K562 (cell line): ENCODE measurements around the gene CTDNEP1. TPM values are rescaled to one million over a fixed set of nuclear protein-coding genes. Genes with fewer than 3 reads are reported as not detected.
A peak's percentile ranks its signal among the peaks of the same experiment; 100 is the strongest.

Source experiments
- ARID4B ChIP-seq: sonication (generic); formaldehyde crosslinking; IDR thresholded peaks from 2 replicates; pipeline ENCODE4 v1.8.0; 2022; ENCODE audit warnings: mild to moderate bottlenecking, missing genetic modification reagents
- FOXA3 ChIP-seq, 2 experiments: fragments of 450-650 bp in 1 of 2; sonication (generic) in 1 of 2; formaldehyde crosslinking; IDR thresholded peaks in 1 of 2; conservative IDR thresholded peaks in 1 of 2; 2 replicates each; pipeline versions ENCODE4 v1.4.0 to v1.8.0; 2020 to 2022; ENCODE audit warnings: mild to moderate bottlenecking in 2 of 2, missing genetic modification reagents in 1 of 2
- GABPA ChIP-seq: fragments of 200-800 bp; sonication (Bioruptor generic); conservative IDR thresholded peaks from 2 replicates; pipeline ENCODE4 v1.6.1; 2016; ENCODE audit warnings: low read depth, missing genetic modification characterization, missing compliant biosample characterization
- KDM2B ChIP-seq: fragments of 250-450 bp; sonication (Bioruptor Pico); IDR thresholded peaks from 2 replicates; pipeline ENCODE4 v1.8.0; 2021; ENCODE audit warnings: mild to moderate bottlenecking, moderate library complexity
- KDM5B ChIP-seq: fragments of 200-600 bp; sonication (generic); IDR thresholded peaks from 2 replicates; pipeline ENCODE4 v1.6.1; 2012; ENCODE audit warnings: low read depth, mild to moderate bottlenecking, moderate library complexity, low read length, control low read depth, inconsistent platforms; ENCODE audit not compliant: insufficient replicate concordance
- POLR2A ChIP-seq: fragments of 450-650 bp; conservative IDR thresholded peaks from 2 replicates; pipeline ENCODE4 v1.6.1; 2016
- RNF2 ChIP-seq: sonication (generic); IDR thresholded peaks from 2 replicates; pipeline ENCODE4 v1.6.1; 2016
- SIX5 ChIP-seq, 2 experiments: IDR thresholded peaks; 2 replicates each; pipeline ENCODE4 v1.6.1; 2011; ENCODE audit warnings: low read length in 2 of 2, borderline replicate concordance in 1 of 2, low read depth in 1 of 2, mild to moderate bottlenecking in 1 of 2, moderate library complexity in 1 of 2; ENCODE audit not compliant: insufficient read depth in 1 of 2
- SLC30A9 ChIP-seq: fragments of 250-450 bp; sonication (Bioruptor Pico); IDR thresholded peaks from 2 replicates; pipeline ENCODE4 v1.8.0; 2022; ENCODE audit warnings: mild to moderate bottlenecking, moderate library complexity
- SNRNP70 ChIP-seq: fragments of 200-400 bp; formaldehyde crosslinking; optimal IDR thresholded peaks from 2 replicates; pipeline ENCODE3; 2017; ENCODE audit warnings: low read depth, low read length
- ZNF24 ChIP-seq: fragments of 450-650 bp; IDR thresholded peaks from 2 replicates; pipeline ENCODE4 v1.6.1; 2016
- ZNF644 ChIP-seq: fragments of 200-800 bp; sonication (Bioruptor generic); IDR thresholded peaks from 2 replicates; pipeline ENCODE4 v1.6.1; 2016; ENCODE audit warnings: low read depth, missing genetic modification characterization, missing compliant biosample characterization
- ZNF77 ChIP-seq: fragments of 250-450 bp; sonication (Bioruptor Pico); IDR thresholded peaks from 2 replicates; pipeline ENCODE4 v1.5.0; 2020
- polyA plus RNA-seq, 8 experiments: library from polyadenylated mRNA; depleted of rRNA in 4 of 8; stranded (reverse) in 5 of 8; unstranded in 3 of 8; fragments of >200 nt; fragmentation: Nextera tagmentation in 2 of 8; fragmentation: Illumina TruSeq in 1 of 8; extraction: Ambion mirVana in 2 of 8; extraction: Trizol in 1 of 8; gene quantifications; 2 replicates each; pipeline versions ENCODE4 v1.2.1 to v1.2.3, GENCODE V29; 2011 to 2014; ENCODE audit warnings: inconsistent platforms in 1 of 8, missing spikeins in 1 of 8
- total RNA-seq, 7 experiments: library from RNA; depleted of rRNA in 6 of 7; stranded (reverse); fragments of >200 nt in 6 of 7; fragmentation: Illumina TruSeq in 2 of 7; extraction: Trizol in 2 of 7; gene quantifications; 2 replicates each; pipeline versions ENCODE4 v1.2.1 to v1.2.3, GENCODE V29; 2011 to 2021; ENCODE audit warnings: low replicate concordance in 1 of 7
- TF ChIP-seq, protein P1 (sequence below), 2 experiments: fragments of 450-650 bp; IDR thresholded peaks; 2 replicates each; pipeline ENCODE4 v1.6.1; 2018; ENCODE audit warnings: mild to moderate bottlenecking in 2 of 2, low read depth in 1 of 2; ENCODE audit not compliant: partially characterized antibody in 2 of 2
- TF ChIP-seq, protein P2 (sequence below): sonication (generic); formaldehyde crosslinking; IDR thresholded peaks from 2 replicates; pipeline ENCODE4 v1.9.0; 2022; ENCODE audit warnings: mild to moderate bottlenecking, missing genetic modification reagents

CTDNEP1 gene
- total and polyA plus RNA-seq, 9 of the 15 experiments (the other 6 are each of a cell fraction or from before 2014, with no cell fraction given): 10.7 to 150 (median 28.5) TPM

DNA sequence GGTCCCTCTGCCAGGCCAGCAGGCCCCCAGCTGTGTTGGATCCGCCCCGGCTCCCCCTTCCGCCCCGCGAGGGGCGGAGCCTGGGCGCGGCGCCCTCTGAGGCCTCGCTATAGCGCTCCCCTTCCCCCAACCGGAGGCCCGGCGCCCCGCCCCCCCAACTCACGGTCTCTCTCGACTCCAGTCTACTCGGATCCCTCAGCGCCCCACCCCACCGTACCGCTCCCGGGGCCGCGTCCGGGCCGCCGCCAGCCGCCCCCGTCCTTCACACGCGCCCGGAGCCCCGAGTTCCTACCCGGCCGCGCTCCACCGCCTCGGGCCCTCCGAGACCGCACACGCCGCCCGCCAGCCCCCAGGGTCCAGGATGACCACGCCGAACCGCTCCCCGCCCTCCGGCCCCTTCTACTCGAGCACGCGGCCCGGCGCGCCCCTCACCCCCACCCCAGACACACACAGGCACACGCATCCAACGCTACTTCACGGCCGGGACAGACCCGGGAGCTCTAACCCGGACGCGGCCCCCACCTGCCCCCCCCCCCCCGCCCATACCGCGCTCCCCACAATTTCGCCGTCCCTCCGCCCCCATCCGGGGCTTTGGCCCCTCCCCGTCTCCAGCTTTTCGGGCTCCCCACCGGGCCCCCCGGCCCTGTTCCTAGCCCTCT lies 13.6 kb downstream of the CTDNEP1 start (continued):
- TF ChIP-seq, protein P1, sequence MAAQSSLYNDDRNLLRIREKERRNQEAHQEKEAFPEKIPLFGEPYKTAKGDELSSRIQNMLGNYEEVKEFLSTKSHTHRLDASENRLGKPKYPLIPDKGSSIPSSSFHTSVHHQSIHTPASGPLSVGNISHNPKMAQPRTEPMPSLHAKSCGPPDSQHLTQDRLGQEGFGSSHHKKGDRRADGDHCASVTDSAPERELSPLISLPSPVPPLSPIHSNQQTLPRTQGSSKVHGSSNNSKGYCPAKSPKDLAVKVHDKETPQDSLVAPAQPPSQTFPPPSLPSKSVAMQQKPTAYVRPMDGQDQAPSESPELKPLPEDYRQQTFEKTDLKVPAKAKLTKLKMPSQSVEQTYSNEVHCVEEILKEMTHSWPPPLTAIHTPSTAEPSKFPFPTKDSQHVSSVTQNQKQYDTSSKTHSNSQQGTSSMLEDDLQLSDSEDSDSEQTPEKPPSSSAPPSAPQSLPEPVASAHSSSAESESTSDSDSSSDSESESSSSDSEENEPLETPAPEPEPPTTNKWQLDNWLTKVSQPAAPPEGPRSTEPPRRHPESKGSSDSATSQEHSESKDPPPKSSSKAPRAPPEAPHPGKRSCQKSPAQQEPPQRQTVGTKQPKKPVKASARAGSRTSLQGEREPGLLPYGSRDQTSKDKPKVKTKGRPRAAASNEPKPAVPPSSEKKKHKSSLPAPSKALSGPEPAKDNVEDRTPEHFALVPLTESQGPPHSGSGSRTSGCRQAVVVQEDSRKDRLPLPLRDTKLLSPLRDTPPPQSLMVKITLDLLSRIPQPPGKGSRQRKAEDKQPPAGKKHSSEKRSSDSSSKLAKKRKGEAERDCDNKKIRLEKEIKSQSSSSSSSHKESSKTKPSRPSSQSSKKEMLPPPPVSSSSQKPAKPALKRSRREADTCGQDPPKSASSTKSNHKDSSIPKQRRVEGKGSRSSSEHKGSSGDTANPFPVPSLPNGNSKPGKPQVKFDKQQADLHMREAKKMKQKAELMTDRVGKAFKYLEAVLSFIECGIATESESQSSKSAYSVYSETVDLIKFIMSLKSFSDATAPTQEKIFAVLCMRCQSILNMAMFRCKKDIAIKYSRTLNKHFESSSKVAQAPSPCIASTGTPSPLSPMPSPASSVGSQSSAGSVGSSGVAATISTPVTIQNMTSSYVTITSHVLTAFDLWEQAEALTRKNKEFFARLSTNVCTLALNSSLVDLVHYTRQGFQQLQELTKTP (IDR thresholded peaks at IDR 0.05; ENCODE audit: low read depth in 1 of 2, partially characterized antibody in 2 of 2): no peak
- no peak for TF ChIP-seq ZNF644 (tag)
- no peak for TF ChIP-seq ZNF77 (CRISPR knock-in tag)
- no peak for TF ChIP-seq KDM2B (CRISPR knock-in tag)
- no peak for TF ChIP-seq GABPA (tag)
- TF ChIP-seq, protein P2, sequence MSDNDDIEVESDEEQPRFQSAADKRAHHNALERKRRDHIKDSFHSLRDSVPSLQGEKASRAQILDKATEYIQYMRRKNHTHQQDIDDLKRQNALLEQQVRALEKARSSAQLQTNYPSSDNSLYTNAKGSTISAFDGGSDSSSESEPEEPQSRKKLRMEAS (CRISPR knock-in tag): peak; percentile 25; the same call in 1 of the 2 replicates
- no peak for TF ChIP-seq SNRNP70
- no peak for TF ChIP-seq RNF2
- peak; percentile 55 for TF ChIP-seq POLR2A
- no peak for TF ChIP-seq KDM5B
- no peak for TF ChIP-seq SLC30A9
- TF ChIP-seq SIX5 (IDR thresholded peaks at IDR 0.05; ENCODE audit: borderline replicate concordance in 1 of 2, insufficient read depth in 1 of 2, low read depth in 1 of 2, low read length in 2 of 2): no peak
- TF ChIP-seq FOXA3 (CRISPR knock-in tag; conservative IDR thresholded peaks at IDR 0.05 in 1 of 2, IDR thresholded peaks at IDR 0.05 in 1 of 2): no peak
- 0 out of 2 replicates have a peak, but pooled peaks have one; percentile 32 for TF ChIP-seq ARID4B (CRISPR knock-in tag)
- TF ChIP-seq ZNF24: no peak
